NCI-H524 treated with DMSO at 0.1 percent for 48 hours (cell line): ENCODE data around the gene SCRN3.
"Not testable (repeated sequence)": the region's sequence is repeated elsewhere in the genome, so short reads cannot be mapped to it uniquely, and the experiment has no call there.

Experiments used
- DNase-seq: peaks from one replicate; lab custom pipeline; 2025; lab: John Stamatoyannopoulos, UW

SCRN3 gene, protein sequence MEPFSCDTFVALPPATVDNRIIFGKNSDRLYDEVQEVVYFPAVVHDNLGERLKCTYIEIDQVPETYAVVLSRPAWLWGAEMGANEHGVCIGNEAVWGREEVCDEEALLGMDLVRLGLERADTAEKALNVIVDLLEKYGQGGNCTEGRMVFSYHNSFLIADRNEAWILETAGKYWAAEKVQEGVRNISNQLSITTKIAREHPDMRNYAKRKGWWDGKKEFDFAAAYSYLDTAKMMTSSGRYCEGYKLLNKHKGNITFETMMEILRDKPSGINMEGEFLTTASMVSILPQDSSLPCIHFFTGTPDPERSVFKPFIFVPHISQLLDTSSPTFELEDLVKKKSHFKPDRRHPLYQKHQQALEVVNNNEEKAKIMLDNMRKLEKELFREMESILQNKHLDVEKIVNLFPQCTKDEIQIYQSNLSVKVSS

GRCh38 chr2:174395284-174395968, at the start of gene SCRN3:
Gene SCRN3, plus strand, starts transcription at chr2:174395730. Its CDS starts 2,554 bp downstream, at chr2:174398284.
- peak; percentile 14 for DNase-seq

GRCh38 chr2:174350018-174350417, 45.5 kb upstream of the SCRN3 start:
- DNase-seq, result no peak

GRCh38 chr2:174350593-174351181, 44.8 kb upstream of the SCRN3 start:
- DNase-seq, result no peak

- DNase-seq, result no peak
Measured at GRCh38 chr2:174353004-174353403, 42.5 kb upstream of the SCRN3 start.

DNA sequence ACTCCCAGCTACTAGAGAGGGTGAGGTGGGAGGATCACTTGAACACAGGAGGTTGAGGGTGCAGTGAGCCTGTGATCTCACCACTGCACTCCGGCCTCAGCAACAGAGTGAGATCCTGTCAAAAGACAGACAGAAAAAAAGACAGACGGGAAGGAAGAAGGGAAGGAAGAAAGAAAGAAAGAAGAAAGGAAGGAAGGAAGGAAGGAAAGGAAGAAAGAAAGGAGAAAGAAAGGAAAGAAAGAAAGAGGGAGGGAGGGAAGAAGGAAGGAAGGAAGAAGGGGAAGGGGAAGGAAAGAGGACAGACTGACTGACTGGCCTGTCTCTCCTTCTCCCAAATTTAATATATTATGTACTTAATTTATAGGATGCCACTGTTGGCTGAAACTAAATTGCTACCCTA, 39.2 kb upstream of the SCRN3 start:
- DNase-seq, result no peak

DNA sequence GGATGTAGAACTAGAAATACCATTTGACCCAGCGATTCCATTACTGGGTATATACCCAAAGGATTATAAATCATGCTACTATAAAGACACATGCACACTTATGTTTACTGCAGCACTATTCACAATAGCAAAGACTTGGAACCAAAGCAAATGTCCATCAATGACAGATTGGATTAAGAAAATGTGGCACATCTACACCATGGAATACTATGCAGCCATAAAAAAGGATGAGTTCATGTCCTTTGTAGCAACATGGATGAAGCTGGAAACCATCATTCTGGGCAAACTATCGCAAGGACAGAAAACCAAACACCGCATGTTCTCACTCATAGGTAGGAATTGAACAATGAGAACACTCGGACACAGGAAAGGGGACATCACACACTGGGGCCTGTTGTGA, 35.9 kb upstream of the SCRN3 start:
- not testable (repeated sequence) for DNase-seq

GRCh38 chr2:174362949-174363348, 32.6 kb upstream of the SCRN3 start:
- DNase-seq, result no peak

GRCh38 chr2:174363492-174364225, 31.9 kb upstream of the SCRN3 start:
- DNase-seq, result not testable (repeated sequence)

DNA sequence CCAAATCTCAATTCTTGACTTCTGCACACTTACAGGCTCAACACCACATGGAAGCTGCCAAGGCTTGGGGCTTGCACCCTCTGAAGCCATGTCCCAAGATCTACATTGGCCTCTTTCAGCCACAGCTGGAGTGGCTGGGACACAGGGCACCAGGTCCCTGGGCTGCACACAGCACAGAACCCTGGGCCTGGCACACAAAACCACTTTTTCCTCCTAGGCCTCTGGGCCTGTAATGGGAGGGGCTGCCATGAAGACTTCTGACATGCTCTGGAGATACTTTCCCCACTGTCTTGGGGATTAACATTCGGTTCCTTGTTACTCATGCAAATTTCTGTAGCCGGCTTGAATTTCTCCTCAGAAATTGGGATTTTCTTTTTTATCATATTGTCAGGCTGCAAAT, 30.9 kb upstream of the SCRN3 start:
- no peak for DNase-seq

DNA sequence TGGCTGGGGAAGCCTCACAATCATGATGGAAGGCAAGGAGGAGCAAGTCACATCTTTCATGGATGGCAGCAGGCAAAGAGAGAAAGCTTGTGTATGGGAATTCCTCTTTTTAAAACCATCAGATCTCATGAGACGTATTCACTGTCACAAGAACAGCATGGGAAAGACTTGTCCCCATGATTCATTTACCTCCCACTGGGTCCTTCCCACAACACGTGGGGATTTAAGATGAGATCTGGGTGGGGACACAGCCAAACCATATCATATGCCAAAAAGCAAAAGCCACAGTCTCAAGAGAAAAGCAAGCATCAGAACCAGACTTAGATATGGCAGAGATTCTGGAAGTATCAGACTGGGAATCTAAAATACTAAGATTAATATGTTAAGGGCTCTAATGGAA, 30.0 kb upstream of the SCRN3 start:
- DNase-seq, result no peak

DNA sequence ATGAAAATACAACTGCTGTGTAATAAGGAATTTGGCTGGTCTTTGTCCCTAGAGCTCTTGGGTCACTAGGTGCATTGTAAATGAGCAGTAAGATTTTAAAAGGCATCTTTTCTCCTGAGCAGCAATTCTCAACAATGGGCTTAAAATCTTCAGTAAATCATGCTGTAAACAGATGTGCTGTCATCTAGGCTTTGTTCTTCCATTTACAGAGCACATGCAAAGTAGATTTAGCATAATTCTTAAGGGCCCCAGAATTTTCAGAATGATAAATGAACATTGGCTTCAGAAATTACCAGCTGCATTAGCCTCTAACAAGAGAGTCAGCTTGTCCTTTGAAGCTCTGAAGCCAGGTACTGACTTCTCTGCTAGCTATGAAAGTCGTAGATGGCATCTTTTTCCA, 26.8 kb upstream of the SCRN3 start:
- DNase-seq, result no peak

GRCh38 chr2:174376967-174377366, 18.6 kb upstream of the SCRN3 start:
- no peak for DNase-seq

DNA sequence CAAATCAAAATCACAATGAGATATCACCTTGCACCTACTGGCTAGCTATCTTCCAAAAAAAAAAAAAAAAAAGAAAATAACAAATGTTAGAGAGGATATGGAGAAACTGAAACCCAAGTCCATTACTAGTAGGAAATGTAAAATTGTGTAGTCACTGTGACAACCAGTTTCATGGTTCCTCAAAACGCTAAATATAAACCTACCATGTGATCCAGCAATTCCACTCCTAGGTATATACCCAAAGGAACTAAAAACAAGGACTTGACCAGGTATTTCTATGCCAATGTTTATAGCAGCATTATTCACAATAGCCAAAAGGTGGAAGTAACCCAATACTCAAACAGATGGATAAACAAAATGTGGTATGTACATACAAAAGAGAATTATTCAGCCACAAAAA, 11.7 kb upstream of the SCRN3 start:
- no peak for DNase-seq

DNA sequence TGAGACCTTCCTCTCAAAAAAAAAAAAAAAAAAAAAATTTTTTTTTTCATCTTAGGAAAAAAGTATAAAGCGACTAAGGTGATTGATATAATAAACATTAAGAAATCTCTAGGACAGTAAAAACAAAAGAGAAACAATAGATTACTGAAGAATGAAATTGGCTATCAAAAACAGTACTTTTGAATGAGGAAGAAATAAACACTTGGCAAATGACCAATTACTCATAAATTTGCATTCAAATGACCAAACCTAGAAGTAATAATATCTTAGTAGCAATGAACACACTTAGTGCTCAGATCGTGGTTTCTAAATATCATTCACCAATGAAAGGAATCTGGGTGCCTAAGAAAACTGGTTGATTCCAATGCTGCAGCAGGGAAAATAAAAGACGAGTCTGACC, 10.3 kb upstream of the SCRN3 start:
- DNase-seq, result no peak

DNA sequence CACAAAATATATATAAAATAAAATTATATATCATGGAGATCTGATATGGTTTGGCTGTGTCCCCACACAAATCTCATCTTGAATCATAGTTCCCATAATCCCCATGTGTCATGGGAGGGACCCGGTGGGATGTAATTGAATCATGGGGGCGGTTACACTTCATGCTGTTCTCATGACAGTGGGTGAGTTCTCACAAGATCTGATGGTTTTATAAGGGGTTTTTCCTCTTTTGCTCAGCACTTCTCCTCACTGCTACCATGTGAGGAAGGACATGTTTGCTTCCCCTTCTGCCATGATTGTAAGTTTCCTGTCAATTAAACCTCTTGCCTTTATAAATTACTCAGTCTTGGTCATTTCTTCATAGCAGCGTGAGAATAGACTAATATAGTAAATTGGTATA, 6.8 kb upstream of the SCRN3 start:
- not testable (repeated sequence) for DNase-seq

GRCh38 chr2:174389542-174389941, 6.0 kb upstream of the SCRN3 start:
- DNase-seq, result no peak

DNA sequence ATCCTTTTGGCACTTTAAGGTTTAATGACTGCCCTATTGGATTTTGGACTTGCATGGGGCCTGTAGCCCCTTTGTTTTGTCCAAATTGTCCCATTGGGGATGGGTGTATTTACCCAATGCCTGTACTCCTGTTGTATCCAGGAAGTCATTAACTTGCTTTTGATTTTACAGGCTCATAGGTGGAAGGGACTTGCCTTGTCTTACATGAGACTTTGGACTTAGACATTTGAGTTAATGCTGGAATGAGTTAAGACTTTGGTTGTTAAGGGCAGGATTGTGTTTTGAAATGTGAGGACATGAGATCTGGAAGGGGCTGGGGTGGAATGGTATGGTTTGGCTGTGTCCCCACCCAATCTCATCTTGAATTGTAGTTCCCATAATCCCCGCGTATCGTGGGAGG, 5.2 kb upstream of the SCRN3 start:
- DNase-seq, result not testable (repeated sequence)

GRCh38 chr2:174392706-174393105, 2.8 kb upstream of the SCRN3 start:
- DNase-seq, result no peak

DNA sequence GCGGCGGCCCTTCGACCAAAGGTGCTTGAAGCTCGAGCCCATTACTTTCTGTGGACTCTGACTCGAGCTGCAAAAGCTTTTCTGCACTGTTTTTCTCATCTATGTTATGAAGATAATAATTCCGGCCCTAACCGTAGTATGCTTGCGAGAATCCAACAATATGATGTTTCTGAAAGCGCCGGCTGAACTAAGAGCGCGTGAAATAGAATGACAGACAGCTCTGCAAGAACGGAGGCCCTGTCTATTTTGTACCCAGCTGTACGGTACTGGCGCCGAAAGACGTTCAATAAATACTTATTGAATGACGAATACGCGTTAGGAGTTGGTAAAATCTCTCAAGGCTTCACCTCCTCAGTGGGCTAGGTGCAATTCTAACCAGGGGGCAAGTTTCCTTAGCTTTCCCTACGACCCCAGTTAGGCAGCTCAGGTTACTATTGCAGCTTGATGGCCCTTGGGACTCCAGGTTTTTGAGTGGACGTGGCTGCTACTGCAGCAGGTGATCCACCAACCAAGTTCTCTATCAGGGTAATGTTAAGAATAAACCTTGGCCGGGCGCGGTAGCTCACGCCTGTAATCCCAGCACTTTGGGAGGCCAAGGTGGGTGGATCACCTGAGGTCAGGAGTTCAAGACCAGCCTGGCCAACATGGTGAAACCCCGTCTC, 570 bp downstream of the SCRN3 start:
- DNase-seq, result no peak

DNA sequence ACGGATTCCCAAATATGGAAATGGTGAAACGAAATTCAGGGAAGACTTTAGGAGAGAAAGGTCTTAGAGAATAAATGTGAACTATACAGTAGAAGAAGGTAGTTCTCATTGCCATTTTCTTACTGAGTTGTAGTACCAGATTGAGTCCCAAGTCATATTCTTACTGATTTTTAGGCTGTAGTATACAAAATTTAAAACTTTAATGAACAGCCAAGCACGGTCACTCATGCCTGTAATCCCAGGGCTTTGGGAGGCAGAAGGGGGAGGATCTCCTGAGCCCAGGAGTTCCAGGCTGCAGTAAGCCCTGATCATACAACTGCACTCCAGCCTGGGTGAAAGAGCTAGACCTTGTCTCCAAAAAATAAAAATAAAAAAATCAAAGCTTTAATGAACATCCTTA, 2.2 kb downstream of the SCRN3 start:
- no peak for DNase-seq

- no peak for DNase-seq
Measured at GRCh38 chr2:174399171-174399570, 3.6 kb downstream of the SCRN3 start.

DNA sequence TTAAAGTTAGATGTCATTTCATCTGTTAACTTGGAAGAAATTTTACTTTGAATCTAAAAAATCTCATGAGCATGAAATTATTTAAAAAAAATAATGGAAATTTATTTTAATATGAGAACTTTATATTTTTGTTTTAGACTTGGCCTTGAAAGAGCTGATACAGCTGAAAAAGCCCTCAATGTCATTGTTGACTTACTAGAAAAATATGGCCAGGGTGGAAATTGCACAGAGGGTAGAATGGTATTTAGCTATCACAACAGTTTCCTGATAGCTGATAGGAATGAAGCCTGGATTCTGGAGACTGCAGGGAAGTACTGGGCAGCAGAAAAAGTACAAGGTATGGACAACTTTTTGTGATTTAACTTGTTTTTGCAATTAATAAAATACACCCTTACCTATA, 5.3 kb downstream of the SCRN3 start:
- DNase-seq, result no peak
